Sigmoid colon (tissue), 7 donors: ENCODE data around the gene HTT. TPM values are rescaled to one million over a fixed set of nuclear protein-coding genes. Genes with fewer than 3 reads are reported as not detected.

ENCODE experiments used
- DNase-seq: peaks from one replicate; pipeline ENCODE4 v3.0.0-alpha.2; 2019
- H3K27ac ChIP-seq, 4 donors: fragments of 200-600 bp; sonication (generic); one replicate each; pipeline ENCODE4 v1.5.1; 2016 to 2019; ENCODE audit warnings: mild to moderate bottlenecking in 1 of 4
- H3K27me3 ChIP-seq, 3 donors: fragments of 200-600 bp; sonication (generic); one replicate each; pipeline ENCODE4 v1.5.1; 2019; ENCODE audit warnings: mild to moderate bottlenecking in 1 of 3
- H3K36me3 ChIP-seq, 4 donors: fragments of 200-600 bp; sonication (generic); one replicate each; pipeline ENCODE4 v1.5.1; 2016 to 2019
- H3K4me1 ChIP-seq, 4 donors: fragments of 200-600 bp; sonication (generic); one replicate each; pipeline ENCODE4 v1.5.1; 2017 to 2019
- H3K4me3 ChIP-seq, 4 donors: fragments of 200-600 bp; sonication (generic); one replicate each; pipeline ENCODE4 v1.5.1; 2017 to 2019; ENCODE audit warnings: mild to moderate bottlenecking in 2 of 4, moderate library complexity in 1 of 4
- H3K9me3 ChIP-seq, 4 donors: fragments of 200-600 bp in 3 of 4; sonication (generic) in 3 of 4; one replicate each; pipeline versions ENCODE4 v1.5.1 to v1.6.1; 2013 to 2019
- CTCF ChIP-seq, 4 experiments: fragments of 450-650 bp in 3 of 4; fragments of 200-600 bp in 1 of 4; IDR thresholded peaks; one replicate each; pipeline ENCODE4 v1.5.1; 2016 to 2019; ENCODE audit warnings: antibody characterized with exemption in 4 of 4, mild to moderate bottlenecking in 3 of 4, moderate library complexity in 2 of 4
- EP300 ChIP-seq, 4 donors: sonication (generic); formaldehyde crosslinking; IDR thresholded peaks; one replicate each; pipeline ENCODE4 v1.6.1; 2017; ENCODE audit warnings: antibody characterized with exemption in 4 of 4
- POLR2A ChIP-seq, 2 donors: fragments of 450-650 bp; IDR thresholded peaks; one replicate each; pipeline ENCODE4 v1.6.1; 2016; ENCODE audit warnings: antibody characterized with exemption in 2 of 2, mild to moderate bottlenecking in 2 of 2, moderate library complexity in 2 of 2
- POLR2AphosphoS5 ChIP-seq, 4 donors: sonication (generic); formaldehyde crosslinking; IDR thresholded peaks; one replicate each; pipeline ENCODE4 v1.6.1; 2017; ENCODE audit warnings: antibody characterized with exemption in 4 of 4
- WGBS, 2 donors: extraction: QIAGEN DNeasy Blood & Tissue Kit; methylation state at CpG; one replicate each; pipeline ENCODE4 v1.1.7; 2013; 5-methylcytosine and 5-hydroxymethylcytosine counted together
- intact Hi-C: fragments of 100-400 bp; cut with DNase I; formaldehyde crosslinking; loops from one replicate; pipeline ENCODE4 v1.15.1; 2023
- polyA plus RNA-seq, 3 donors: library from polyadenylated mRNA; stranded (reverse); fragments of 200-250 nt; gene quantifications; one replicate each; pipeline ENCODE4 v1.2.3, GENCODE V29; 2013
- total RNA-seq, 4 donors: library from RNA; depleted of rRNA; stranded (reverse); fragments of >200 nt; gene quantifications; one replicate each; pipeline ENCODE4 v1.1.0, GENCODE V29; 2016
- donor health status: healthy with polysubstance abuse.
- donor health status: Bipolar disorder and iron deficiency.
- donor health status: healthy.

HTT gene
- total and polyA plus RNA-seq, 7 donors: 6.5 to 41.5 (median 22.7) TPM

- WGBS, 2 donors: 54 to 72% methylated on average over 9 of the region's 9 CpGs
- peaks cover 0 to 53% (median 38%) of the 10 kb centered on the region in 4 donors for H3K4me1 ChIP-seq
- intact Hi-C loops: loop anchor here (2.0 to 5.0 kb wide), 2 partner anchors 15 to 170 kb away; partner anchors contain the start of gene RGS12
Observed at GRCh38 chr4:3122081-3122563, 47.6 kb downstream of the HTT start.

GRCh38 chr4:3123181-3123671 lies 48.7 kb downstream of the HTT start:
- peak overlapping the region; percentile 73 to 86 (median 76) for H3K27ac ChIP-seq
- 70% methylated on average over 3 of the region's 3 CpGs for WGBS, 2 donors
- no peaks in the 10 kb centered on the region for H3K27me3 ChIP-seq
- no peak overlapping the region for H3K4me3 ChIP-seq
- H3K9me3 ChIP-seq: no peaks in the 10 kb centered on the region
- peaks cover 0 to 53% (median 37%) of the 10 kb centered on the region in 4 donors for H3K4me1 ChIP-seq
- H3K36me3 ChIP-seq: peaks cover 8 to 24% (median 14%) of the 10 kb centered on the region in 4 donors
- intact Hi-C loops: loop anchor here (2.0 to 5.0 kb wide), 2 partner anchors 16 to 169 kb away; partner anchors contain the start of gene RGS12
- TF ChIP-seq CTCF (IDR thresholded peaks at IDR 0.05) (no peak), POLR2AphosphoS5 (IDR thresholded peaks at IDR 0.05) (peak in 2 of 4 donors; percentile 12 to 19)
- no peak for DNase-seq

More at GRCh38 chr4:3122081-3122563, 47.6 kb downstream of the HTT start:
- Histone ChIP-seq H3K36me3 (peaks cover under 1 to 20% (median 4%) of the 10 kb centered on the region in 4 donors), H3K9me3 (no peaks in the 10 kb centered on the region), H3K27ac (peak overlapping the region; percentile 73 to 86 (median 76)), H3K27me3 (no peaks in the 10 kb centered on the region), H3K4me3 (no peak overlapping the region)
- DNase-seq: no peak
- no peak for TF ChIP-seq EP300 (IDR thresholded peaks at IDR 0.05)
- no peak for TF ChIP-seq POLR2A (IDR thresholded peaks at IDR 0.05)
- TF ChIP-seq POLR2AphosphoS5 (IDR thresholded peaks at IDR 0.05): no peak
- TF ChIP-seq CTCF (IDR thresholded peaks at IDR 0.05): no peak

GRCh38 chr4:3124070-3124767 lies 49.7 kb downstream of the HTT start:
- 80 to 92% methylated on average over 7 of the region's 7 CpGs for WGBS, 2 donors

GRCh38 chr4:3127112-3127511 lies 52.6 kb downstream of the HTT start:
- WGBS, 2 donors: 96 to 97% methylated on average over 7 of the region's 7 CpGs
- Histone ChIP-seq H3K4me1 (peaks cover 0 to 26% (median 19%) of the 10 kb centered on the region in 4 donors), H3K4me3 (no peak overlapping the region), H3K27ac (no peak overlapping the region), H3K9me3 (no peaks in the 10 kb centered on the region), H3K27me3 (no peaks in the 10 kb centered on the region), H3K36me3 (peaks cover 19 to 51% (median 39%) of the 10 kb centered on the region in 4 donors)
- intact Hi-C loops: no loop called here
- DNase-seq: no peak
- no peak for TF ChIP-seq POLR2AphosphoS5 (IDR thresholded peaks at IDR 0.05)
- no peak for TF ChIP-seq EP300 (IDR thresholded peaks at IDR 0.05)
- TF ChIP-seq CTCF (IDR thresholded peaks at IDR 0.05): no peak
- TF ChIP-seq POLR2A (IDR thresholded peaks at IDR 0.05): no peak

More at GRCh38 chr4:3124070-3124767, 49.7 kb downstream of the HTT start:
- no peaks in the 10 kb centered on the region for H3K27me3 ChIP-seq
- intact Hi-C loops: loop anchor here (5.0 kb wide), 1 partner anchor 168 kb away; the partner anchor contains the start of gene RGS12
- peaks cover 0 to 52% (median 31%) of the 10 kb centered on the region in 4 donors for H3K4me1 ChIP-seq
- H3K27ac ChIP-seq: peak overlapping the region; percentile 73 to 86 (median 76)
- H3K9me3 ChIP-seq: no peaks in the 10 kb centered on the region
- DNase-seq: no peak
- TF ChIP-seq POLR2AphosphoS5 (IDR thresholded peaks at IDR 0.05): no peak
- TF ChIP-seq CTCF (IDR thresholded peaks at IDR 0.05): no peak
- TF ChIP-seq EP300 (IDR thresholded peaks at IDR 0.05): no peak
- TF ChIP-seq POLR2A (IDR thresholded peaks at IDR 0.05): no peak
- H3K36me3 ChIP-seq: peaks cover 8 to 32% (median 19%) of the 10 kb centered on the region in 4 donors
- no peak overlapping the region for H3K4me3 ChIP-seq
